NCI-H345 treated with DMSO at 0.1 percent for 48 hours (cell line): ENCODE results near the gene DCBLD2.

Experiments used
- DNase-seq: peaks from one replicate; lab custom pipeline; 2025; ENCODE audit not compliant: unreplicated experiment; lab: John Stamatoyannopoulos, UW

DCBLD2 gene

GRCh38 chr3:98901392-98902350, at the start of gene DCBLD2:
Gene DCBLD2 (minus strand): TSS chr3:98901695. CDS start chr3:98901326, 369 bp downstream.
- DNase-seq, result peak; percentile 83

GRCh38 chr3:98945666-98946065, 44.2 kb upstream of the DCBLD2 start:
- DNase-seq, result no peak

GRCh38 chr3:98945101-98945524, 43.6 kb upstream of the DCBLD2 start:
- no peak for DNase-seq

- no peak for DNase-seq
Measured at GRCh38 chr3:98930413-98930812, 28.9 kb upstream of the DCBLD2 start.

GRCh38 chr3:98921957-98922356, 20.5 kb upstream of the DCBLD2 start:
- DNase-seq, result no peak

- DNase-seq, result no peak
Measured at GRCh38 chr3:98920166-98920565, 18.7 kb upstream of the DCBLD2 start.

- no peak for DNase-seq
Measured at GRCh38 chr3:98918586-98918985, 17.1 kb upstream of the DCBLD2 start.

GRCh38 chr3:98917608-98918007, 16.1 kb upstream of the DCBLD2 start:
- no peak for DNase-seq

GRCh38 chr3:98914210-98915080, 12.9 kb upstream of the DCBLD2 start:
- no peak for DNase-seq

GRCh38 chr3:98912448-98912847, 11.0 kb upstream of the DCBLD2 start:
- DNase-seq, result no peak

GRCh38 chr3:98906230-98906629, 4.7 kb upstream of the DCBLD2 start:
- DNase-seq, result no peak

GRCh38 chr3:98903705-98904481, 2.4 kb upstream of the DCBLD2 start:
- DNase-seq, result no peak

GRCh38 chr3:98903099-98903498, 1.6 kb upstream of the DCBLD2 start:
- DNase-seq, result no peak

GRCh38 chr3:98902351-98902740, 851 bp upstream of the DCBLD2 start:
- DNase-seq, result no peak

GRCh38 chr3:98901119-98901391, 440 bp downstream of the DCBLD2 start:
- DNase-seq, result no peak

GRCh38 chr3:98900265-98901118, 1.0 kb downstream of the DCBLD2 start:
- peak; percentile 9 for DNase-seq

- no peak for DNase-seq
Measured at GRCh38 chr3:98897701-98898100, 3.8 kb downstream of the DCBLD2 start.

- DNase-seq, result no peak
Measured at GRCh38 chr3:98894791-98895576, 6.5 kb downstream of the DCBLD2 start.

- DNase-seq, result no peak
Measured at GRCh38 chr3:98893740-98894139, 7.8 kb downstream of the DCBLD2 start.

GRCh38 chr3:98892263-98892662, 9.2 kb downstream of the DCBLD2 start:
- DNase-seq, result no peak
